Upper lobe of left lung (tissue), 6 donors: Measurements from ENCODE around the gene MS4A10. TPM values are rescaled to one million over a fixed set of nuclear protein-coding genes. Genes with fewer than 3 reads are reported as not detected.

Source experiments
- ATAC-seq, 2 donors: fragments of 200-7000 bp; cut with Tn5 transposase; one replicate each; pipeline ENCODE4 v1.9.1; 2022; ENCODE audit warnings: mild to moderate bottlenecking in 2 of 2, moderate library complexity in 2 of 2; ENCODE audit not compliant: low FRiP score in 2 of 2
- DNase-seq, 2 donors: peaks; one replicate each; pipeline ENCODE4 v3.0.0-alpha.2; 2019 to 2020
- H3K27ac ChIP-seq, 4 donors: fragments of 200-600 bp; sonication (generic); one replicate each; pipeline ENCODE4 v1.5.1; 2016 to 2019
- H3K27me3 ChIP-seq, 4 donors: fragments of 200-600 bp; sonication (generic); one replicate each; pipeline ENCODE4 v1.5.1; 2017 to 2019
- H3K36me3 ChIP-seq, 4 donors: fragments of 200-600 bp; sonication (generic); one replicate each; pipeline ENCODE4 v1.5.1; 2016 to 2019
- H3K4me1 ChIP-seq, 4 donors: fragments of 200-600 bp; sonication (generic); one replicate each; pipeline ENCODE4 v1.5.1; 2018 to 2019
- H3K4me3 ChIP-seq, 4 donors: fragments of 200-600 bp; sonication (generic); one replicate each; pipeline ENCODE4 v1.5.1; 2017 to 2019; ENCODE audit warnings: mild to moderate bottlenecking in 2 of 4, moderate library complexity in 1 of 4
- H3K9me3 ChIP-seq, 4 donors: fragments of 200-600 bp; sonication (generic); one replicate each; pipeline ENCODE4 v1.5.1; 2018 to 2019
- EP300 ChIP-seq, 4 donors: sonication (generic); formaldehyde crosslinking; IDR thresholded peaks; one replicate each; pipeline ENCODE4 v1.5.1; 2017; ENCODE audit warnings: antibody characterized with exemption in 4 of 4, control low read depth in 2 of 4
- POLR2A ChIP-seq, 4 donors: fragments of 450-650 bp; IDR thresholded peaks; one replicate each; pipeline ENCODE4 v1.5.1; 2016 to 2017; ENCODE audit warnings: antibody characterized with exemption in 4 of 4, mild to moderate bottlenecking in 2 of 4
- POLR2AphosphoS5 ChIP-seq, 2 donors: sonication (generic); formaldehyde crosslinking; IDR thresholded peaks; one replicate each; pipeline ENCODE4 v1.5.1; 2017; ENCODE audit warnings: antibody characterized with exemption in 2 of 2
- WGBS, 2 donors: methylation state at CpG; one replicate each; pipeline ENCODE4 v1.1.5; 2017 to 2018; 5-methylcytosine and 5-hydroxymethylcytosine counted together
- total RNA-seq, 6 donors: library from RNA; depleted of rRNA in 4 of 6; stranded (reverse); fragments of >200 nt in 4 of 6; gene quantifications; one replicate each; pipeline versions ENCODE4 v1.1.0 to v1.2.1, GENCODE V29; 2016 to 2021
- TF ChIP-seq, protein P1 (sequence below), 6 experiments: fragments of 450-650 bp in 4 of 6; fragments of 200-600 bp in 2 of 6; sonication (generic) in 2 of 6; IDR thresholded peaks; one replicate each; pipeline ENCODE4 v1.5.1; 2016 to 2019; ENCODE audit warnings: antibody characterized with exemption in 6 of 6
- donor health status: DM: no; HTN: no; CAD: no; lungs with moderate emphysema.
- donor health status: DM: no; HTN: yes; CAD: no; lungs with severe emphysema.

The MS4A10 gene
- total RNA-seq, 6 donors from 2014 or later: not detected

DNA sequence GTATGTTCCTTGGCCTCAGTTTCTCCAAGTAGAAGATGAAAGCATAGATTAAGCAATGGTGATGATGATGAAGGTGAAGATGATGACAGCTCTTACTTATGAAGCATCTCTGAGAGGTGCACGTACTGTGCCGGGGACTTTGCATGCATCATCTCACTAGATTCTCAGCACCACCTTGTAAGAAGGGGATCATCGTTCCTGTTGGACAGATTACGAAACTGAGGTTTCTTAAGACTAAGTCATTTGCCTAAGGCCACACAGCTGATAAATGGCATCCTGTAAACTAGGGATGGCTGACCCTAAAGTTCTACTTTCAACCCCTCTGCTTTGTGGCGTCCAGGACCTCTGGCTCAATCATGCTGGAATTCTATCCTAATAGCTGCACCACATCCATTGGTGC, 19.8 kb upstream of the MS4A10 start:
- 82 to 83% methylated on average over 5 of the region's 5 CpGs for WGBS, 2 donors
- Histone ChIP-seq H3K27me3 (no peaks in the 10 kb centered on the region), H3K4me3 (no peak overlapping the region), H3K36me3 (no peaks in the 10 kb centered on the region), H3K9me3 (no peaks in the 10 kb centered on the region), H3K27ac (no peak overlapping the region), H3K4me1 (peaks cover 0 to 13% (median 5%) of the 10 kb centered on the region in 4 donors)
- DNase-seq (peak in 1 of 2 donors; percentile 3), ATAC-seq (no peak)
- no peak for TF ChIP-seq POLR2A (IDR thresholded peaks at IDR 0.05)
- TF ChIP-seq EP300 (IDR thresholded peaks at IDR 0.05): no peak
- TF ChIP-seq, protein P1, sequence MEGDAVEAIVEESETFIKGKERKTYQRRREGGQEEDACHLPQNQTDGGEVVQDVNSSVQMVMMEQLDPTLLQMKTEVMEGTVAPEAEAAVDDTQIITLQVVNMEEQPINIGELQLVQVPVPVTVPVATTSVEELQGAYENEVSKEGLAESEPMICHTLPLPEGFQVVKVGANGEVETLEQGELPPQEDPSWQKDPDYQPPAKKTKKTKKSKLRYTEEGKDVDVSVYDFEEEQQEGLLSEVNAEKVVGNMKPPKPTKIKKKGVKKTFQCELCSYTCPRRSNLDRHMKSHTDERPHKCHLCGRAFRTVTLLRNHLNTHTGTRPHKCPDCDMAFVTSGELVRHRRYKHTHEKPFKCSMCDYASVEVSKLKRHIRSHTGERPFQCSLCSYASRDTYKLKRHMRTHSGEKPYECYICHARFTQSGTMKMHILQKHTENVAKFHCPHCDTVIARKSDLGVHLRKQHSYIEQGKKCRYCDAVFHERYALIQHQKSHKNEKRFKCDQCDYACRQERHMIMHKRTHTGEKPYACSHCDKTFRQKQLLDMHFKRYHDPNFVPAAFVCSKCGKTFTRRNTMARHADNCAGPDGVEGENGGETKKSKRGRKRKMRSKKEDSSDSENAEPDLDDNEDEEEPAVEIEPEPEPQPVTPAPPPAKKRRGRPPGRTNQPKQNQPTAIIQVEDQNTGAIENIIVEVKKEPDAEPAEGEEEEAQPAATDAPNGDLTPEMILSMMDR (IDR thresholded peaks at IDR 0.05): no peak
- TF ChIP-seq POLR2AphosphoS5 (IDR thresholded peaks at IDR 0.05): no peak

DNA sequence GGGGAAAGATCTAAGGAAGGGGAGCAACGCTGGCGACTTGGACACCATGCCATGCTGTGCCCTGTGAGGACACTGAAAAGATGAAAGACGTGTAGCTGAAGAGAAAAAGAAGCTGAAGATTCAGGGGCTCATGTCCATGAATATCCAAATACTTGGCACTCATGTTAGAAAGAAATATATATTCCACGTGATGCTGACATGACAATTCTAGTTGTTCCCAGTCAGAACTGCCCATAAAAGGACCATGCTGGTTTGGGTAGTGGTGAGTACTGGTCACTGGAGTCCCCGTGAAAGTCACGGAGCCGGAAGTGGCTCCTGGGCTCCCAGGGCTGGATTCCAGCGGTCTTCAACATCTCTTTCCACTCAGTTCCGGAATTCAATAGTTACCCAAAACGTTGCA, 18.6 kb upstream of the MS4A10 start:
- ATAC-seq (no peak), DNase-seq (peak in 1 of 2 donors; percentile 10)
- H3K36me3 ChIP-seq: no peaks in the 10 kb centered on the region
- H3K4me1 ChIP-seq: peaks cover 0 to 13% (median 5%) of the 10 kb centered on the region in 4 donors
- no peak overlapping the region for H3K4me3 ChIP-seq
- no peaks in the 10 kb centered on the region for H3K27me3 ChIP-seq
- no peaks in the 10 kb centered on the region for H3K9me3 ChIP-seq
- WGBS, 2 donors: 84 to 85% methylated on average over 10 of the region's 10 CpGs
- TF ChIP-seq POLR2A (IDR thresholded peaks at IDR 0.05) (no peak), EP300 (IDR thresholded peaks at IDR 0.05) (no peak), POLR2AphosphoS5 (IDR thresholded peaks at IDR 0.05) (no peak)
- TF ChIP-seq, protein P1 (IDR thresholded peaks at IDR 0.05): no peak
- H3K27ac ChIP-seq: no peak overlapping the region

DNA sequence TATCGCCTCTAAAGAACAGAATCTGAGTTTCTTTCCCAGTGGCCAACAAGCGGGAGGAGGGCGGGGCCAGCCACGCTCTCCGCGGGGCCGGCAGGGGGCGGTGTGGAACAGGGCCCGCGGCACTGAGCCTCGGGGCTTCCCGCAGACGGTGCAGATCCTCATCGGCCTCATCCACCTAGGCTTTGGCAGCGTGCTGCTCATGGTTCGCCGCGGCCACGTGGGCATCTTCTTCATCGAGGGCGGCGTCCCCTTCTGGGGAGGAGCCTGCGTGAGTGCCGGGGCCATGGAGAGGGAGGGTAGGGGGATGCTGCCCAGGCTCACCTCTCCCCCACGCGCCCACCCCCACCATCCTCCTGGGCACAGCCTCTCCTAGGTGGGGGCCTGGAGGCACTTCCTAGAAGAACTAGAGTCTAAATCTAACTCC, 17.7 kb upstream of the MS4A10 start:
- H3K27me3 ChIP-seq: no peaks in the 10 kb centered on the region
- H3K27ac ChIP-seq: no peak overlapping the region
- H3K9me3 ChIP-seq: no peaks in the 10 kb centered on the region
- WGBS, 2 donors: 31 to 68% methylated on average over 4 to 26 of the region's 26 CpGs
- no peak for ATAC-seq
- TF ChIP-seq EP300 (IDR thresholded peaks at IDR 0.05) (no peak), POLR2AphosphoS5 (IDR thresholded peaks at IDR 0.05) (no peak), POLR2A (IDR thresholded peaks at IDR 0.05) (no peak)
- TF ChIP-seq, protein P1 (IDR thresholded peaks at IDR 0.05): peak in 1 of 6 experiments; percentile 30
- no peak overlapping the region for H3K4me3 ChIP-seq
- H3K4me1 ChIP-seq: peaks cover 0 to 13% (median 5%) of the 10 kb centered on the region in 4 donors
- H3K36me3 ChIP-seq: no peaks in the 10 kb centered on the region
- no peak for DNase-seq

DNA sequence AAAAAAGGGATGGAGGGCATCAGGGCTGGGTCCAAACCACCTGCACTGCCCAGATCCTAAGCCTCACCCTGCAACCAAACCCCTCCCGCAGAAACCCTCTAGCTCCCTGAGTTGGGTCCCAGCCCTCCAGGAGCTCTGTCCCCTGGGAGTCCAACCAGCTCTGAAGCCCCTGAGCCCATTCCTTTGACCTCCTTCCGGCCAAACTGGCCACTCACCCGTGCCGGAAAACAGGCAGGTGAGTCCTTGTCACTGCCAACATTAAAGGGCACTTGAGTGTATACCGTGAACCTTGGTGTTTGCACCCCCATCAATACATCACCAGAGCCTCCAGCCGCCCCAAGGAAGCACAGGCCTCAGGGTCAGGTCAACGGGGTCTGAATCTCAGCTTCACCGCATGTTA, 16.9 kb upstream of the MS4A10 start:
- no peak for ATAC-seq
- TF ChIP-seq POLR2A (IDR thresholded peaks at IDR 0.05) (no peak), POLR2AphosphoS5 (IDR thresholded peaks at IDR 0.05) (no peak), EP300 (IDR thresholded peaks at IDR 0.05) (no peak)
- TF ChIP-seq, protein P1 (IDR thresholded peaks at IDR 0.05): no peak
- H3K27me3 ChIP-seq: no peaks in the 10 kb centered on the region
- no peak overlapping the region for H3K4me3 ChIP-seq
- DNase-seq: no peak
- no peaks in the 10 kb centered on the region for H3K36me3 ChIP-seq
- H3K9me3 ChIP-seq: no peaks in the 10 kb centered on the region
- 92 to 93% methylated on average over 8 of the region's 8 CpGs for WGBS, 2 donors
- no peak overlapping the region for H3K27ac ChIP-seq
- peaks cover 0 to 13% (median 5%) of the 10 kb centered on the region in 4 donors for H3K4me1 ChIP-seq

DNA sequence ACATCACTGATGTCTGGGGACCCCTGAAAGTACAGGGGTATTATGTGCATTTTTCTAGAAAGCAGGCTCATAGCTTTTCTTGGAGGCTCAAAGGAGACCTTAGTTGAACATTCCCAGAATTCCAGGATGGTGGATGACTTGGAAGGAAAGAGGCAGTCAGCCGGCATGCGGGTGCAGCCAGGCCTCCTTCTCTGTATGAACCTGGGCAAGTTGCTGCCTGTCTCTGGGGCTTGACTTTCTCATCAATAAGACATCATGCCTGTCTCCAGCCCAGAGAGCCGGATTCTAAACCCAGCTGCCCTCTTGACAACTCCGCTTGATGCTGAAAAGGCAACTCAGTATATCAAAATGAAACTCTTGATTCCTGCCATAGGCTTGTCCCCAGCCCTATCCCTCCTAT, 15.9 kb upstream of the MS4A10 start:
- Histone ChIP-seq H3K4me1 (peaks cover 0 to 6% (median 4%) of the 10 kb centered on the region in 4 donors), H3K36me3 (no peaks in the 10 kb centered on the region), H3K9me3 (no peaks in the 10 kb centered on the region), H3K27me3 (no peaks in the 10 kb centered on the region), H3K4me3 (no peak overlapping the region), H3K27ac (no peak overlapping the region)
- no peak for ATAC-seq
- no peak for TF ChIP-seq EP300 (IDR thresholded peaks at IDR 0.05)
- TF ChIP-seq POLR2AphosphoS5 (IDR thresholded peaks at IDR 0.05): no peak
- TF ChIP-seq, protein P1 (IDR thresholded peaks at IDR 0.05): no peak
- TF ChIP-seq POLR2A (IDR thresholded peaks at IDR 0.05): no peak
- 74% methylated on average over 4 of the region's 4 CpGs for WGBS, 2 donors
- DNase-seq: no peak
